ENCODE data around the gene ASIC1.

DNA sequence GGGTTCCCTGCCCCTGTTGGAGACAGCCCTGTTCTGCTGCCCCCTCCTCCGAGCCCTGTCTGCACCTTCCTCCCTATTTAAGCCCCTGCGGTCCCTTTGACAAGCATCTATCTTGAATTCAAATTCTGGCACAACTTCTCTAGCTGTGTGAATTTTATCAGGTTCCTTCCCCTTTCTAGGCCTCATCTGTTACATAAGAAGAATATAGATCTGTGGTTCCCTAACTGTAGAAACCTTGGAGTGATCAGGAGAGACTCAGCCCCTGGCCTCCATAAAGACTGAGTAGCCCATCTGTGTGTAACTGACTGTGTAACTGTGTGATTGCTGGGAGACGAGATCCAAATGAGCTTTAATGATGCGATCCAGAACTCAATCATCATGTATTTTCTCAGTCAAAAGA lies 19.1 kb upstream of the ASIC1 start:
- TF ChIP-seq REST (IDR thresholded peaks at IDR 0.05; ENCODE audit: unreplicated experiment) (no peak), CTCF (conservative IDR thresholded peaks at IDR 0.05; ENCODE audit: low read depth in 2 of 2) (no peak), EZH2 (IDR thresholded peaks at IDR 0.05; ENCODE audit: low read depth, unreplicated experiment) (no peak), JUNB (IDR thresholded peaks at IDR 0.05; ENCODE audit: unreplicated experiment) (no peak), CREB1 (CRISPR knock-in tag; IDR thresholded peaks at IDR 0.05; ENCODE audit: low read depth) (no peak), POLR2AphosphoS5 (IDR thresholded peaks at IDR 0.05; ENCODE audit: low read depth) (no peak)
